Measurements from ENCODE around the gene SEC16A. TPM values are rescaled to one million over a fixed set of nuclear protein-coding genes. Genes with fewer than 3 reads are reported as not detected.

Gene SEC16A
- total RNA-seq, 2 donors from 2014 or later: 59.0 to 72.8 TPM

DNA sequence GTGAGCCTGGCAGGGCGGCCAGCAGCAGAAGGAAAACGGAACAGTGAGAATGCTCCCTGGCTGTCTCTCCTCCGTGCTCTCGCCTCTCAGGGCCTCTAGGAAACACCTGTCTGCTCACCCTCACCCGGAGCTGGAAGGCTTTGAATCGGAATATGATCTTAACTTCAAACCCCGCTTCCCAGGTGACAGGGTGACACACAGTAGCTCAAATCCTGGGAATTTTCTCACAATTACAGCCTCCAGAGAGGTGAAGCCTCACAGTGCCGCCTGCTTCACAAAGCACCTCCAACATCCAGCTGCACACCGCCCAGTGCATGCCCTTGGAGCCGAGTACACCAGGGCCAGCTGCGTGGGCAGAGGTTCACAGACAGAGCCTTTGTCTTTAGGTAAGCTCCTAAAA is 12.5 kb downstream of the SEC16A start:
- H3K36me3 ChIP-seq: peaks cover 75% of the 10 kb centered on the region
- DNase-seq (ENCODE audit: low spot score) (no peak), ATAC-seq (ENCODE audit: insufficient number of reproducible peaks, low FRiP score, low read depth) (no peak)
- H3K4me3 ChIP-seq: no peak overlapping the region
- H3K4me1 ChIP-seq (ENCODE audit: control insufficient read depth in 1 of 2, low read depth in 2 of 2): no peaks in the 10 kb centered on the region
- H3K27me3 ChIP-seq (replicated peaks; ENCODE audit: insufficient read depth): no peaks in the 10 kb centered on the region
- no peak for TF ChIP-seq CTCF (IDR thresholded peaks at IDR 0.05)
- H3K27ac ChIP-seq: no peak overlapping the region
- H3K9me3 ChIP-seq: no peaks in the 10 kb centered on the region

DNA sequence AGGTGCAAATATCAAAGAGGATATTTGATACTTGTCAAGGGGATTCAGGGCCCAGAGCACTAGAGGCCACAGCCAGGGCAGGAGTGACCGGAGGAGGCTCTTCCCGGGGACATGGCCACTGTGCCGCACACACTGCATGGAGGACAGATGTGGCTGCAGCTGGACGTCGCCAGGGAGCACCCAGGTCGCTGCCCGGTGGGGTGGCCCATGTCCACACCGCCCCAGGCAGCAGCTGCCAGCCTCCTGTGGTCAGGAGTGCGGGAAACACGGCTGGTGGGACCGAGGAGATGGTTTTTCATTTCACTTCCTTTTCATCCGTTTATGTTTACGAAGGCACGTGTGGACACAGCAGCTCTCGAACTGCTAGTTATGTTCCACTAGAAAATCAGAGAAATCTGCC is 15.1 kb downstream of the SEC16A start:
- Histone ChIP-seq H3K27me3 (replicated peaks; ENCODE audit: insufficient read depth) (no peaks in the 10 kb centered on the region), H3K4me3 (no peak overlapping the region), H3K27ac (no peak overlapping the region), H3K9me3 (no peaks in the 10 kb centered on the region), H3K36me3 (peaks cover 78% of the 10 kb centered on the region), H3K4me1 (ENCODE audit: control insufficient read depth in 1 of 2, low read depth in 2 of 2) (no peaks in the 10 kb centered on the region)
- no peak for TF ChIP-seq CTCF (IDR thresholded peaks at IDR 0.05)
- ATAC-seq (ENCODE audit: insufficient number of reproducible peaks, low FRiP score, low read depth): no peak
- DNase-seq (ENCODE audit: low spot score): no peak

DNA sequence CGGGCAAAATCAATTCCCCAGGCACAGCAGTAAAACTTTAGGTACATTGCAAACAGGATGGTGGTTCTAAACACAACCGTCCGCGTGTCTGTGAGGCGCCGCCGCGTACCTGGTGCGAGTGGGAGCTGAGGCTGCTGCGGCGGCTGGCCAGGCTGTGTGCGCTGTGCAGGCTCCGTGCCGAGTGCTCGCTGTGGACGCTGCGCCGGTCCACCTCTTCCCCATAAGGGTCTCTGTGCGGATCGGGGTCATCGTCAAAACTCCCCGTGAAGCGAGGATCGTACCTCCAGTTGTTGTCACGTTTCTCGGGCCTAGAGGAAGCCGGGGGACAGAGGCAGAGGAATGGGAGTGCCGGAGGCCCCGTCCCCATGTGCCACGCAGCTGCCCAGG is 16.7 kb downstream of the SEC16A start:
- H3K27me3 ChIP-seq (replicated peaks; ENCODE audit: insufficient read depth): no peaks in the 10 kb centered on the region
- H3K27ac ChIP-seq: no peak overlapping the region
- DNase-seq (ENCODE audit: low spot score) (no peak), ATAC-seq (ENCODE audit: insufficient number of reproducible peaks, low FRiP score, low read depth) (no peak)
- peaks cover 80% of the 10 kb centered on the region for H3K36me3 ChIP-seq
- H3K4me3 ChIP-seq: no peak overlapping the region
- H3K4me1 ChIP-seq (ENCODE audit: control insufficient read depth in 1 of 2, low read depth in 2 of 2): no peaks in the 10 kb centered on the region
- TF ChIP-seq CTCF (IDR thresholded peaks at IDR 0.05): no peak
- H3K9me3 ChIP-seq: no peaks in the 10 kb centered on the region

GRCh38 chr9:136465500-136466154 is 17.2 kb downstream of the SEC16A start:
- Histone ChIP-seq H3K36me3 (peaks cover 80% of the 10 kb centered on the region), H3K4me1 (ENCODE audit: control insufficient read depth in 1 of 2, low read depth in 2 of 2) (no peaks in the 10 kb centered on the region), H3K27ac (no peak overlapping the region), H3K9me3 (no peaks in the 10 kb centered on the region), H3K4me3 (no peak overlapping the region), H3K27me3 (replicated peaks; ENCODE audit: insufficient read depth) (no peaks in the 10 kb centered on the region)
- ATAC-seq (ENCODE audit: insufficient number of reproducible peaks, low FRiP score, low read depth) (no peak), DNase-seq (ENCODE audit: low spot score) (no peak)
- no peak for TF ChIP-seq CTCF (IDR thresholded peaks at IDR 0.05)

DNA sequence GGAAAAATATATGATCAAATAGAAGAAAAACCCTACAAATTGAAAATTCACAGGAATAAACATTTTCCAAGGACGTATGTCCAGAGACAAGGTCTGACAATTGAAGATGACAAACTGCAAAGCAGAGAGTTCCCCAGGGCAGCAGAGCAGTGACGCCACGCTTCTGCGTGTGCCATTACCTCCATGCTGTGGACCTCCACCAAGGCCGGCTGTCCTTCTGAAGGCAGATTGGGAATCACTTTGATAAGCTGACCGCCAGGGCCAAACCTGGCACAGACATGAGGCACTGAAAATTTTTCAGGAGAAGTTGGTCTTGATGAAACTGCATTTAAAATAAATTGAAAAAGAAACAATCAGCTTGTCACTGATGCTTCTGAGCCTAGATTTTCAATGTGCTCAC is 18.6 kb downstream of the SEC16A start:
- no peaks in the 10 kb centered on the region for H3K4me1 ChIP-seq (ENCODE audit: control insufficient read depth in 1 of 2, low read depth in 2 of 2)
- no peaks in the 10 kb centered on the region for H3K27me3 ChIP-seq (replicated peaks; ENCODE audit: insufficient read depth)
- no peak for DNase-seq (ENCODE audit: low spot score)
- no peak overlapping the region for H3K27ac ChIP-seq
- no peak for TF ChIP-seq CTCF (IDR thresholded peaks at IDR 0.05)
- no peaks in the 10 kb centered on the region for H3K9me3 ChIP-seq
- ATAC-seq (ENCODE audit: insufficient number of reproducible peaks, low FRiP score, low read depth): no peak
- peaks cover 81% of the 10 kb centered on the region for H3K36me3 ChIP-seq
- no peak overlapping the region for H3K4me3 ChIP-seq

All from thoracic aorta (tissue), 2 donors.